Activated naive CD4-positive, alpha-beta T cell treated with anti-CD3 and anti-CD28 coated beads, Interleukin-2, amount 50 U/mL, for 24 hours (primary cell): Measurements from ENCODE around the gene ANKRD23.

Experiments
- H3K27ac Mint-ChIP-seq: one replicate; pipeline ENCODE4 v1.8.0; 2021; ENCODE audit warnings: mild to moderate bottlenecking, mixed read lengths
- H3K27me3 Mint-ChIP-seq: one replicate; pipeline ENCODE4 v1.8.0; 2021; ENCODE audit warnings: mixed read lengths
- H3K36me3 Mint-ChIP-seq: one replicate; pipeline ENCODE4 v1.8.0; 2021; ENCODE audit warnings: mixed read lengths
- H3K4me1 Mint-ChIP-seq: one replicate; pipeline ENCODE4 v1.8.0; 2021; ENCODE audit warnings: mixed read lengths
- H3K4me3 Mint-ChIP-seq: one replicate; pipeline ENCODE4 v1.8.0; 2021; ENCODE audit warnings: mild to moderate bottlenecking, mixed read lengths
- H3K9me3 Mint-ChIP-seq: one replicate; pipeline ENCODE4 v1.8.0; 2021; ENCODE audit warnings: mixed read lengths

Gene ANKRD23

GRCh38 chr2:96792772-96793749 lies 50.8 kb downstream of the ANKRD23 start:
- Mint-ChIP-seq H3K36me3 (no peaks in the 10 kb centered on the region), H3K27ac (no peak overlapping the region), H3K9me3 (no peaks in the 10 kb centered on the region), H3K4me1 (no peaks in the 10 kb centered on the region), H3K27me3 (no peaks in the 10 kb centered on the region), H3K4me3 (no peak overlapping the region)

- Mint-ChIP-seq H3K4me1 (peaks cover 5% of the 10 kb centered on the region), H3K9me3 (no peaks in the 10 kb centered on the region), H3K36me3 (no peaks in the 10 kb centered on the region), H3K4me3 (no peak overlapping the region), H3K27me3 (no peaks in the 10 kb centered on the region), H3K27ac (no peak overlapping the region)
Observed at GRCh38 chr2:96789245-96789617, 54.6 kb downstream of the ANKRD23 start.

- Mint-ChIP-seq H3K27me3 (no peaks in the 10 kb centered on the region), H3K4me1 (peaks cover 5% of the 10 kb centered on the region), H3K36me3 (no peaks in the 10 kb centered on the region), H3K27ac (no peak overlapping the region), H3K9me3 (no peaks in the 10 kb centered on the region), H3K4me3 (no peak overlapping the region)
Observed at GRCh38 chr2:96788442-96789244, 55.2 kb downstream of the ANKRD23 start.
